HG03175 (cell line): ENCODE results near the gene FOXE3.

ENCODE experiments used
- ATAC-seq: cut with Tn5 transposase; IDR thresholded peaks from one replicate; pipeline ENCODE4 v1.9.1; 2021; ENCODE audit warnings: mild to moderate bottlenecking, moderate library complexity; ENCODE audit not compliant: unreplicated experiment

The FOXE3 gene

DNA sequence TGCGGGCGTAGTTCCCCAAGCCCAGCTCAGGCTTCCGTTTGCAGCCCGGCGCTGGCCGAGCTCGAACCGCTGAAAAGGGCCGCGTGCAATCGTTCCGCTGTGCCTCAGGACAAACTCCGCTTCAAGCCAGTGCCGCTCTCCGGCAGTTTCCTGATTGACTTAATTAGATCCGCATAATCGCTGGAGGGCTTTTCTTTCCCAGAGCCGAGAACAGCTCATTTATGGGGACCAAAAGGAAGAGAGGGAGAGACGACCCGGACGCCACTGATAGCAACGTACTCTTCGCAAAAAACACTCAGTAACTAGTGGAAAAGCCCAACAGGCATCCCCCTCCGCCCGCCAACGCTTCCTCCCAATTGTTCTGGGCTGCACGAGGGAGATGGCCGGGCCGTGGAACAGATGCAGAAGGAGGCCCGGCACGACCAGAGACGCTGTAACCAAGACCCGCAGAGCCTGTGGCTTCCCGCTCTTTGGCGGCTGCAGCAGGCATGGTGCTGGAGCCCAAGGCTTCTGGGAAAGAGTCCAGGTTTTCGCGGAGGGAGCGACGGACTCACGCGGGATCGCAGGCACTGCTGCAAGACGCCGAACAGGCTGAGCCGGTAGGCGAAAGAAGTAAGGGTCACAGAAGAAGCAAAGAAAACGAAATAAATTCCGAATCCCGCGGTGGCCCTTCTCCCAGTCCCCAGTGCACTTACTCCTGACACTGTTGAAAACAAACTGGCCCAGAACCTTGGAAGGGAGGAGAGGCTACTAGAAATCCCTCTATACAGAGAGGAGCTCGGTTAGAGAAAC is 18.2 kb downstream of the FOXE3 start:
- no peak for ATAC-seq

DNA sequence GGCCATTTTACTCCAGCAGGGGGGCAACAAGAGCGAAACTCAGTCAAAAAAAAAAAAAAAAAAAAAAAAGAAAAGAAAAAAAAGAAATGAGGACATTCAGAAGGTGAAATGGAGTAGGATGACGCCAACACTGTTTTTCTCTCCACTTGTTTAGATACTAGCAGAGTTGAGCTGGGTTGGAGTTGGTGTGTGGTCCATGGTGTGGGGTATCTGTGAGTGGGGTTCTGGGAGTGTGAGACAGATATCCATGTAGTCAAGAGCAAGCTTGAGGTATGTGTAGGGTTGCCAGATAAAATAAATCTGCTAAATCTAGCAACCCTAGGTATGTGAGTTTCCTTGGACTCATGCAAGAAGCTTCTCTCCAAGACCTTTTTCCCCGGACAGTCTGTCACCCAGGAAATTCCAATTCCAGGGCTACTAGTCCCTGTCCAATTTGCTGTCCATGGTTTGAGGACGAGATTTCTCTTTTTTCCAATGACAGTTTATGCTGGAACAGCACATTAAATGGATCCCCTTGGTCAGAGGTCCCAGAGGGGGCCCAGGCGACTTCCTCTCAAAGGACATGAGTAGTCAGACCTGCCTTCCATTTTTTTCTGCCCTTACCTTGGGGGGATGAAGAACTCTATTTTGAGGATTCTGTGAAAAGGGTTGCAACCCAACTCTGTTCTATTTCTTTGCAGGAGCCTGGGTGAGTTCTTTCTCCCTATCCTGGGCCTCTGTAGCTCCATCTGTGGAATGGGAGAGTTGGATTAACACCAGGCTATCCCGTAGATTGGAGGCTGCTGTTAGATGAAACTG is 19.6 kb downstream of the FOXE3 start:
- ATAC-seq = no peak

DNA sequence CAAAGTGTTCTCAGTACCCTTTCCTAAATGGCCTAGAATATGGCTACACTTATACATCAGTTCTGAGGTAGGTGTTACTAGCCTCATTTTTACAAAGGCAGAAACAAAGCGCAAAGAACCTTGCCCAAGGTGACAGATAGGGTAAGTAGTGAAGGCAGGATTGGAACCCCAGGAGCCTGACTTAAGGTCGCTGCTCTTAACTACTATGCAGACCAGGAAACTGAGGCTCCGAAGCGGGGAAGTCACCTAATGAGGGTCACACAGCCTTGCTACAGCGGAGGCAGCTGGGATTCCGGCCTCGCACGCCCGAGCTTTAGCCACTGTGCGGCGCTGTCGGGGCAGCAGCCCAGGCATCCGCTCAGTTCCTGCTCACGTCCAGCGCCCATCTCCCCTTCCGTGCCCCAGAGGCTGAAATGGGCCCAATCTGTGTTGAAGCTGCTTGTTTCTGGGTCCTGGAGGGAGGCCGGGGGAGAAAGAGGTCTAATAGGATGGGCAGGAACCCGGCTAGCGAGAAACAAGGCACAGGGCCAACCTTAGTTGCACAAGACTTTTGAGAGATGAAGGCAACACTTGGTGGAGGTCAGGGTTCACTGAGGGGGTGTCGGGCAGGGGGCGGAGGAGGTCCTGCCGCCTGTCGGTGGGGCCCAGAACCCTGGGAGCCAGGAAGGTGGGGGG is 20.4 kb downstream of the FOXE3 start:
- peak; percentile 48 for ATAC-seq

DNA sequence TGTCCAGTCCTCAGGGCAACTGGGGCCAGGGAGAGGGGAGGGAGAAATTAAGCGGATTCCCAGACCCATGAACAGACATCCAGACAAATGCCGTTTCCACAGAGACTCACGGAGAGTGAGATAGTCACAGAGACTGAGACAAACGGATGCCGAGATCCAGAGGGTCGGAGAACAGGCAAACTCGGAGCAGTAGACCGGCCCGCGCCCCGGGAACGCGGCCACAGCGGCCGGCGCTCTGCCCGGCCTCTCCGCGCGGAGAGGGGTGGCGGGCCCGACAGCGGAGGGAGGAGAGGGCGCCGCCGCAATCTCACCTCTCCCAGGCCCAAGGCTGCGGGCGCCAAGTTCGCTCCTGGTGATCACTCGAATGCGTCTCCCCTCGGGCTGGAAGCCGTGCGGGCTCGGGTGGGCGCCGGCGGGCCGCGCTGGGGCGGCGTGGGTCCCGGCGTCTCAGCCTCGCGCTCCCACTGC is 20.9 kb downstream of the FOXE3 start:
- peak; percentile 16 for ATAC-seq

DNA sequence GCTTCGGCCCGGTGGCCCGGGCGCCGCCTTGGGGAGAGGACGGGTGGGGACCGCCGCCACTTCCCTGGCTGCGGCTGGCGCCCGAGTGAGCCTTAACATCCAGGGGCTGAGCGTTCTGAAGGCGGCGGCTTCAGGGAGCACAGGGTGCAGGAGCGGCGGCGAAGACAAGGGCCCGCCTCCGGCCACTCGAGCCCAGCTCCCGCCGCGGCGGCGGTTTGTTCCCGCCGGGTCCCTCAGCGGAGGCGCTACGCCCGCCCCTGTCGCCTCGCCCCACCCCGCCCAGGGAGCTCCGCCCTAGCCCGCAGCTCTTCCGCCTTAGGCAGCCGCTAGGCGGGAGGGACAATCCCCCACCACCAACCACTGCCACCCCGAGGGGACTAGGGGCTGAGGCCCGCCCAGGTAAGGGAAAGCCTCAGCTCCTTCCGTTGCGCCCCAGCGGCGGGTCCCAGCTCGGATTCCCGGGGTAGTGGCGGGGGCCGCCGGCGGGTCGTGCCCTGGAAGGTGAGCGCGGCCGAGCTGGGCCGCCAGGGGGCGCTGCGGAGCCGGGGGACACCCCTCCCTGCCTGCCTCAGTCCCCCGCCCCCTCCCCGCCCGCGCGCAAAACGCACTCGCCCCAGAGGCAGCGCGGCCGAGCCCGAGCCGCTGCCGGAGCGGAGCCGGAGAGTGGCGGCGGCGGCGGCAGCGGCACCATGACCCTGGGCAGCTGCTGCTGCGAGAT is 21.5 kb downstream of the FOXE3 start, which contains the start of gene FOXD2:
TSS of gene FOXD2 (plus strand) at position 598 of the 718 bp plus-strand sequence. CDS start at position 690, 92 bp downstream.
- peak; percentile 85 for ATAC-seq

DNA sequence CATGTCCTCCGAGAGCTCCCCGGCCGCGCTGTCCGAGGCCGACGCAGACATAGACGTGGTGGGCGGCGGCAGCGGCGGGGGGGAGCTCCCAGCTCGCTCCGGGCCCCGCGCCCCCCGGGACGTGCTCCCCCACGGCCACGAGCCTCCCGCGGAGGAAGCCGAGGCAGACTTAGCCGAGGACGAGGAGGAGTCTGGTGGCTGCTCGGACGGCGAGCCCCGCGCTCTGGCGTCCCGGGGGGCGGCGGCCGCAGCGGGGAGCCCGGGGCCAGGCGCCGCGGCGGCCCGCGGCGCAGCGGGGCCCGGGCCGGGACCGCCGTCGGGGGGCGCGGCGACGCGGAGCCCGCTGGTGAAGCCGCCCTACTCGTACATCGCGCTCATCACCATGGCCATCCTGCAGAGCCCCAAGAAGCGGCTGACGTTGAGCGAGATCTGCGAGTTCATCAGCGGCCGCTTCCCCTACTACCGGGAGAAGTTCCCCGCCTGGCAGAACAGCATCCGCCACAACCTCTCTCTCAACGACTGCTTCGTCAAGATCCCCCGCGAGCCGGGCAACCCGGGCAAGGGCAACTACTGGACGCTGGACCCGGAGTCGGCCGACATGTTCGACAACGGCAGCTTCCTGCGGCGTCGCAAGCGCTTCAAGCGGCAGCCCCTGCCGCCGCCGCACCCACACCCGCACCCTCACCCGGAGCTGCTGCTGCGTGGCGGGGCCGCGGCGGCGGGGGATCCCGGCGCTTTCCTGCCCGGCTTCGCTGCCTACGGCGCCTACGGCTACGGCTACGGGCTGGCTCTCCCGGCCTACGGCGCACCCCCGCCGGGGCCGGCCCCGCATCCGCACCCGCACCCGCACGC is 22.3 kb downstream of the FOXE3 start:
- ATAC-seq = no peak

DNA sequence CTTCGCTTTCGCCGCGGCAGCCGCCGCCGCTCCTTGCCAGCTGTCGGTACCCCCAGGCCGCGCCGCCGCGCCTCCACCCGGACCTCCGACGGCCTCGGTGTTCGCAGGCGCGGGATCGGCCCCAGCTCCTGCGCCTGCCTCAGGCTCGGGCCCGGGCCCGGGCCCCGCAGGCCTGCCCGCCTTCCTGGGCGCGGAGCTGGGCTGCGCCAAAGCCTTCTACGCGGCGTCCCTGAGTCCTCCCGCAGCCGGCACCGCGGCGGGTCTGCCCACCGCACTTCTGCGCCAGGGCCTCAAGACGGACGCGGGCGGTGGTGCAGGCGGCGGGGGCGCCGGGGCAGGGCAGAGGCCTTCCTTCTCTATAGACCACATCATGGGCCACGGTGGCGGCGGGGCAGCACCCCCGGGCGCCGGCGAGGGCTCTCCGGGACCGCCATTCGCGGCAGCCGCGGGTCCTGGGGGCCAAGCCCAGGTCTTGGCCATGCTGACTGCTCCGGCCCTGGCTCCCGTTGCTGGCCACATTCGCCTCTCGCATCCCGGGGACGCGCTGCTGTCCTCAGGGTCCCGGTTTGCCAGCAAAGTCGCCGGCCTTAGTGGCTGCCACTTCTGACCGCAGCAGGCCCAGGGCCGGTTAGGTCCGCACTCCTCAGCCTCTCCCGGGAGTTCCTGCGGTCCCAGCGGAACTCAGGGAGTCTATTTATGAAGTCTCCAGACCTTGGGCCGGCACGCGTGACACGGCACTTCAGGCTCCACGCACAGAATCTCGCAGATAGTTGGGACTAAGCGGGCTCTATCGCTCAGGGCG is 23.1 kb downstream of the FOXE3 start:
- ATAC-seq = no peak

DNA sequence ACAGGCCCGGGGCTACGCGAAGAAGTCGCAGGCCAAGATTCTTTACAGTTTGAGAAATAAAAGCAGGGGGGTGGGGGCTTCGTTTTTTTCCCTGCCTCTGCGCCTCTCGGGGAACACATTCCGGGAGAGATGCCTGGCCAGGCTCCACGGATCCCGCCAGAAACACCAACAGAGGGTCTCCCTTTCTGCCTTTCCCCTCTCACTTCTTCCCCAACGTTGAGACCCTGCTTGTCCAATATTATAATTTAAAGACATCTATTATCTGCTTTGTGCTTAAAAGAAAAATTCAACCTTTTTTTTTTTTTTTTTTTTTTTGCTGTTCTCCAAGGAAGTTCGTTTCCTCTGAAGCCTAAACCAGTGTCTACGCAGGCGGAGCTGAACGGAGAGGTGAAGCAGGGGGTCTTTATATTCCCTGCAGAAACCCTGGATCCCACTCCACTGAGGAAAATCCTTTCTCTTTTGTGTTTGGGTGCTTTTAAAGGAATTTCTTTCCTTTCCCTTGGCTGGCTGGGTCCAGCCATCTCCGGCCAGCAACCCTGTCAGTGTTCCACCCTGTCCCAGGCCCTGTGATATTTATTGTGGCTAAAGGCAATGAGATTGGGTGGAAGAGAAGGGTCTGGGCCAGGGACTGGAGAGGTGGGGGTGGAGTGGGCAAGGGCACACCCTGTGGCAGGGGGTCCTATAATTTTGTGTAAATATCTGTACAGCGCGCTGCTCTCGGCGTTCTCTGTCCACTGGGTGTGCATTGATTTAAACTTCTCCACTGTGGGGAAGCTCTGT is 23.9 kb downstream of the FOXE3 start:
- no peak for ATAC-seq

DNA sequence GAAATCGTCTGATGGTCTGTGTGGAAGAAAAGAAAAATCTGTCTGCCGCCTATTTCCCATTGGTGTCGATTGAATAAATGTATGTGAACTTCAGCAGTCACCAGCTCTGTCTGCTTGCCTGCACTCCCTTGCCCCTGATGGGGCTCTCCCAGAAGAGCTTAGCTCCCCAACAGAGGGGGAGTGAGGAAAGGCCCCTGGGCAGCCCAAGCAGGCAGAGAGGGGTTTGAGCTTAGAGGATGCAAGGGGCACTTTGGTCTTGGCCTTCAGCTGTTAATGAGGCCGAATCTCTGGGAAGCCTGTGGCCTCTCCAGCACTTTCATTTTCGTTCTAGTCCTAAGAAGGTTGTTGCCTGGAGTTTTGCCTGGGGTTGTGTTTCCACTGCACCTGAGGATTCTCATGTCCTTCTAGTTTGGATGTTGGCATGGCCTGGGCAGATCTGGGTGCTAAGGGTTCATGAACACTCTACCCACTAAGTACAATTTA is 24.6 kb downstream of the FOXE3 start:
- no peak for ATAC-seq

DNA sequence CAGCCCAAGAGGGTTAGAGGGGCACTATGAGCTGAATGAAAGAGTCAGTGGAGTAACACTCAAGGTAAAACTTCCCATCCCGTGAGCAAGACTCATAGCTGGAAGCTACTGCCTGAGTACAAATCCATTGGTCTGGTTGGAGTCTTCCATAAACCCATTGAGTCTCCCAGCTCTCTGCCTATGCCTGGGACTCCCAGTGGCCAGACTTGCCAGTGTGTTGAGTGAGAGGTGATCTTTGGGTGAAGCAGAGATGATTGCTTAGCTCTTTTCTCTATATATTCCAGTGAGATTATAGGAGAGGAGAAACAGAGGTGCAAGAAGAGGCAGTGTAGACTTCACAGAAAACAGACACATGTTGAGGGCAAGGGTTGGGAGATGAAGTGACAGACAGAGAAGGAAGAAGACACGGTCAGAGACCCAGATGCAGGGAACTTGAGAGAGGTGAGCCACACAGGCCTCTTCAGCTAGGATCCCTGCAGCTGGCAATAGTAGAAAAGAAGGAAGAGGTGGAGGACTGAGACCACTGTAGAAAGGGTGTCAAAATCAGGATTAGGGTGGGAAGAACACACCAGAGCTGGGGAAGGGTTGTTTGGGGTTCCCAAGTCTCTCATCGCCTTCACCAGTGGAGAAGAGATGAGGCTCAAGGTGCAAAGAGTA is 25.5 kb downstream of the FOXE3 start:
- no peak for ATAC-seq

DNA sequence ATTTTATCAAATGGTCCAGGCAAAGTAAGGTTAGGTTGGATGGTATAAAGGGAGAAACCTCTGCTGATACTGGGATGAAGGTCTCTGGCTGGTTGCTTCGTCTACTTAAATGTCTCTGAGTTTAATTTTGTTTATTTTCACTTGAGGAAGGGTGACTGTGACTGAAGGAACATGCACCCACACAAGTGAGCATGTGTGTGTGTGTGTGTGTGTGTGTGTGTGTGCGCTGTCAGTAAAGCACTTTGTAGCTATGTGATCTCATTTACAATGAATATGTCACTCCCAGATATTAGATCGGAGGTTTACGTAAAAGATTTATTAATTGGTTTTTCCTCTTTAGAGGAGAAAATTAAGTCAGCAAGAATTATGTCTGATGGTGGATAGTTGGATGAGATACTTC is 26.1 kb downstream of the FOXE3 start:
- no peak for ATAC-seq

DNA sequence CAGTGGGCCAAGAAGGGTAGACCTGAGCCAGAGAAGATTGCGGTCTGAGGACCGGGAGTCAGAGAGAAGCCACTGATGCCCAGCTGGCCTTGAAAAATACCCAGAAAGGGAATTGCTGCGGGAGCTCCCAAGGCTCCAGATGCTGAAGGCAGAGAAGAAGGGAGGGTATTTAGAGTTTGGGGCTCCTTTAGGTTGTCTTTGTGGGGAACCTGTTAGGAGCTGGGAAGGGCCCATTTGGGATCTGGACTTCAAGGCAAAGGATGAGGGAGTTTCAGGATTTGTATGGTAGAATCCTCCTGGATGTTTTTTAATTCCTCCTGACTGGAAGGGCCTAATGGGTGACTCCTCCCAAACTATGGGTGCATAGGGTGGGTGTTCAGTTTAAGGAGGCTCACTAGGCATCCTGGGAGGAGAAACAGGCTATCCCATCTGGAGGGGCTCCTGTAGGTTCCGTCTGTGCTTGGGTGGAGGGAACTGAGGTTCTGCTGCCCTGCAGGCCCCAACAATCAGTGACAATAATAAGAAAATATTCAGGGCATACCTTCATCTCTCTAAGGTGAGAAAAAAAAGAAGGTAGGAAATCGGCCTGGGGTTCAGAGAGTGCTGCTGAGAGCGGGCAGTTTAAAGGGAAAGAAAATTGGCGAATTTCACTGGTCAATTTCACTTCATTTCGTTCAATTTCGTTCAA is 26.9 kb downstream of the FOXE3 start:
- no peak for ATAC-seq

DNA sequence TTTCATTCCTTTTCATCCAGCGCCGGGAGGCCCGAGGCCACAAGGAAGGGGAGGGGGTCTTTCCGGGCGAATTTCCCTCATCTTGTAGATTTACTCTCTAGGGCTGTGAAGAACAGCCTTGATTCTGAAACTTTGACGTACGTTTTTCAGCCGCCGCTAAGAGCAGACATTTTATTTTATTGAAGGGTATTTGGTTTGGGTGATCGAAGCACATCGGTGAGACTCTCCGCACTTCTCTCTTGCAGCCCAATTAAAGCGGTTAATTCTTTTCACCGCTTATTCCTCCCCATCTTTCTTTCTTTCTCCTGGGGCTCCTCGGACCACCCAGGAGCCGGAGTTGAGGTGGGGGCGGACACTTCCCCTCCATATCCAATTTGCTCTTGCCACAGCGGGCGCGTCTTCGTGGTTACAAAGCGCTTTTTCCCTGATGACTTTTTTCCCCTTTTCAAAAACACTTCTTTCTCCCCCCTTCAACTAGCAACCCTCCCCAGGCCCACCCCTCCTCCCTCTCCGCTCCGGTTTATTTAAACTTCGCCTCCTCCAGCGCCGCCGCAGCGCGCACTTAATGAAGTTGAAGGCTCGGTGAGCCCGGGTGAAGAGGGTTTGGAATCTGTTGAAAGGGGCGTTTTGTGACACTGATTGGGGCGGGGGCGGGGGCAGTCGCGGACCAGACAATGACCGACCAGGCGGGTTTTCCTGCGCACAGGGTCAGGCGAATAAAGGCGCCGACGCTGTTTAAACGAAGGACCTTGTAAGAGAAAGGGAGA is 27.6 kb downstream of the FOXE3 start:
- ATAC-seq = no peak

DNA sequence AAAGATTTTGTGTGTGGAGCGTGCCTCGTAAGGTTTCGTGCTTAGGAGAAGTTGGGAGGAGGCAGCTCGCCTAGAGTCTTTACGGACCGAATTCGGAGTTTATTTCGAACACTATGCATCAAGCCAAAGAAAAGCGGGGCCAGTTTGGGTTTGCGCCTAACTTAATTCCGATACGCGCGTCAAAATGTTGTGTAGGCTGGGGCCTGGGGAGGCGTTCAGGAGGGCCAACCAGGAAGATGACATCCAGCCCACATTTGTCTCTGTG is 28.1 kb downstream of the FOXE3 start:
- no peak for ATAC-seq

DNA sequence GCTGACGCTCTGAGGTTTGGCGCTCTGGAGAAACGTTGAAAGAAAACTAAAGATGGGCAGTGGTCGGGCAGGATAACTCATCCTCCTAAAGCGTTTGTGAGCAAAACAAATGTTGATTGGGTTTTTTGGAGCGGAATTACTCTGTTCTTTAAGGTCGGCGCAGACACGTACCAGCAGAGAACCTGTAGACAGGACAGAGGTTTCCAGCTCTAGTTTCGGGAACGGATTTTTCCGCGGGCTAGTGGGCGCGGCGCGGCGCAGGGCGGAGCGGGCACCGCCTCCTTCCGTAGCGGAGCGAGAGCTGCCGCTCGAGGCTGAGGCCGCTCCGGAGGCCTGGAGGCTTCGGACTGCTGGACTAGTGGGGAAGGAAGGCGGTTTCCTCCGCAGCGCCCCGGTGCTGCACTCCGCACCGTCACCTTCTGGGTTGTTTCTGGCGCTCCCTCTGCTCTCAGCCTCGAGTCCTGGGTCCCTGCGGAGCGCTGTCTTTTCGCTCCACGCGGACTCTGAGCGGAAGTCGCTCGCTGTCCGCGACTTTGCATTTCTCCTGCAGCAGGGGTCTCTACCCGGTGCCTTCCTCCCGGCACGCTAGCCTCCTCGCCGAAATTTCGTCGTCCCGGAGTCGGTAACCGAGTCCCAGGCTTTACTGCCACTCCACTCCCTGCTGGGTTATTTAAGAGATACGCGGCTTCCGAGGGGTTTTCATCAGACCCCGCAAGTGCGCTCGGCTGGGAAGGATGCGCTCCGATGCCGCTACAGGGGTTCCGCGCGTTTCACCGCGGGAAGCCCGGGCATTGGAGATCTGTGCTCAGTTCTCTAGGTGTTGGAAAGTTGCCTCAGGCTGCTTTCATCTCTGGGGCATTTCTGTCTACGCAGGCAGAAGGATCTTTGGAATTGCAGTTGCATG is 28.7 kb downstream of the FOXE3 start:
- no peak for ATAC-seq
